Measurements from ENCODE around the gene APBB2. TPM values are rescaled to one million over a fixed set of nuclear protein-coding genes. Genes with fewer than 3 reads are reported as not detected.

APBB2 gene
- total and polyA plus RNA-seq, 9 donors: 27.3 to 50.6 (median 36.8) TPM

DNA sequence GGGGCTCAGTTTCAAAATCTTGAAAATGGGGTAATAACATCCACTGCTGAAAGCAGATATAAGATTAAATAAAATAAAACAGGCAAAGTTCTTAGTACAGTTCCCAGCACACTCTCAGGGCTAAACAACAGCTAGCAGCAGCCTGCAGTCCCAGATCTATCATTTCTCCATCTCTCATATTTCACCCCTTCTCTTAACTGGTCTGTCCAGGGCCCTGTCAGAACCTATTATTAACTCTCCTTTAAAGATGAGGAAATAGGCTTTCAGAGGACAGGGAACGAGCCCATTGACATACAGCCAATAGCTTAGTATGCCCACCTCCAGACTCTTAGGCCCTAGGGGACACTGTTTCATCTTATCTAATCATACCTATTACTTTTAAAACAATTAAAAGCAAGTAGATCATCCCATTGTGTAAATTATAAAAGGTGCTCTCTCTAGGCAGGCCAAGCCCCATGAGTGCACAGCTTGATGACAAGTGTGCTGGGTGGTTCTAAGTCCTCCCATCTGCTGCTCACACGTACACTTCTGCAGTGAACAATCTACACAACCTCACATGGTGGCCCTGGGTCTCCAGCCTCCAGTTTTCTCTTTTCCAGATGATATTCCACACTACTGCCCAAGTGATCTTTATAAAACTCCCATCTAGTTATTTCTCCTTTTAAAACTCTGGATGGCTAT lies 119.0 kb downstream of the APBB2 start:
- H3K9me3 ChIP-seq (replicated peaks; ENCODE audit: control insufficient read depth, low read depth, low read length): no peaks in the 10 kb centered on the region
- H3K4me3 ChIP-seq (ENCODE audit: low read length): no peak overlapping the region
- no peaks in the 10 kb centered on the region for H3K36me3 ChIP-seq (ENCODE audit: control insufficient read depth, insufficient read depth, low read length)
- WGBS (ENCODE audit: insufficient coverage): 83% methylated on average over 1 of the region's 2 CpGs
- DNase-seq: no peak
- no peaks in the 10 kb centered on the region for H3K27me3 ChIP-seq (ENCODE audit: control insufficient read depth, insufficient read depth, low read length)
- H3K4me1 ChIP-seq (ENCODE audit: control insufficient read depth, insufficient read depth, low read length): peaks cover 3% of the 10 kb centered on the region
- H3K27ac ChIP-seq (ENCODE audit: low read length): no peak overlapping the region

DNA sequence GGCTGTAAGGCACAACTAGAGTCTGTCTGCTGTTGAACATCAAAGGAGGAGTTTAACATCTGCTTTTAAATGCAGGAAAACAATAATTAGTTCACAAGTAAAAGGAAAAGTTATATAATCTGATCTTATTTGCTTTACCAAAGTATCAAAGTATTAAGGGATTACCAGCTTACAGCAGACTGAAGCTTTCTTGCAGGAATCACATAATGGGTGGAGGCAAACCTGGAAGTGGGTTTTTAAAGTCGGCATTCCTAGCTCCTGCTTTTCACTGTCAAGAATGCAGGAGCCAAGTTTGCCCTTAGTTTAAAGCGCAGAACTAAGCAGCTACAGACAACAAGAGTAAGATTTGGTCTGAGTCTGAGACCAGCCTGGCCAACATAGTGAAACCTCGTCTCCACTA lies 122.2 kb downstream of the APBB2 start:
- no peak overlapping the region for H3K4me3 ChIP-seq (ENCODE audit: low read length)
- H3K4me1 ChIP-seq (ENCODE audit: control insufficient read depth, insufficient read depth, low read length): peaks cover 3% of the 10 kb centered on the region
- no peaks in the 10 kb centered on the region for H3K36me3 ChIP-seq (ENCODE audit: control insufficient read depth, insufficient read depth, low read length)
- no peak overlapping the region for H3K27ac ChIP-seq (ENCODE audit: low read length)
- no peaks in the 10 kb centered on the region for H3K27me3 ChIP-seq (ENCODE audit: control insufficient read depth, insufficient read depth, low read length)
- WGBS (ENCODE audit: insufficient coverage): 80% methylated on average over 3 of the region's 3 CpGs
- peaks cover 2% of the 10 kb centered on the region for H3K9me3 ChIP-seq (replicated peaks; ENCODE audit: control insufficient read depth, low read depth, low read length)
- no peak for DNase-seq

DNA sequence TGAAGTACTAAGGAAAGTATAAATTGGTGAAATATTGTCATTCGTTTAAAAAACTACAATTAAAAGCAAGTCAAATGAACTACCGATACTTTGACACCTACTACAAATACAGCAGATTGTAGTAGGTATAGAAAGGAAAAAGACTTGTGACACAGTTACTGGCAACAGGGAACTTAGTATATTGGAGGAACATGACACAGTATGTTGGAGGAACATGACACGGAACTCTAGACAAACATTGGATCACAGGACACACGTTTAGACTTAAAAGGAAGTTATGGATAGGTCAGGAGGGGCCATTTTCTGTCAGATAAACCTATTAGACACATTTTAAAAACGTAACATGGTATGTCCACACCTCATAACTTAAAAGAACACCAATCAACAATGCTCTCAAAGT lies 132.5 kb downstream of the APBB2 start:
- no CpG with 5 or more reads among the region's 5 CpGs for WGBS (ENCODE audit: insufficient coverage)
- H3K4me3 ChIP-seq (ENCODE audit: low read length): no peak overlapping the region
- H3K9me3 ChIP-seq (replicated peaks; ENCODE audit: control insufficient read depth, low read depth, low read length): peaks cover 6% of the 10 kb centered on the region
- H3K4me1 ChIP-seq (ENCODE audit: control insufficient read depth, insufficient read depth, low read length): no peaks in the 10 kb centered on the region
- H3K36me3 ChIP-seq (ENCODE audit: control insufficient read depth, insufficient read depth, low read length): no peaks in the 10 kb centered on the region
- DNase-seq: no peak
- no peak overlapping the region for H3K27ac ChIP-seq (ENCODE audit: low read length)
- H3K27me3 ChIP-seq (ENCODE audit: control insufficient read depth, insufficient read depth, low read length): no peaks in the 10 kb centered on the region

DNA sequence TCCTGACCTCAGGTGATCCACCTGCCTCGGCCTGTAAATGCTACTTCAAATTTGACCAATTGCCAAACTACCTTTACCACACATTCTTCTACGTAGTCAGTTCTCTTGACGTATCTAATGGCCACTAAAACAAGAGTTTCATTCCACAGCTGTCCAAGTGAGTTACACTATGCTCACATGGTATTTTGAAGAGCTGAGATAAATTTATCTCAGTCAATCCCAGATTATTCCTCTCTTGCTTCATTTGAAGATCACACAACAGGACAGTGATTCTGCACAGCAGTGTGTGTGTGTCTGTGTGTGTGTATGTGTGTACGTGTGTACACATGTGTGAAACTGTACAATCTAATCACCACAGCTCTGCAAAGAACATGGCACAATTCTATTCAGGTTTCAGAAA lies 133.4 kb downstream of the APBB2 start:
- no peak overlapping the region for H3K27ac ChIP-seq (ENCODE audit: low read length)
- H3K9me3 ChIP-seq (replicated peaks; ENCODE audit: control insufficient read depth, low read depth, low read length): peaks cover under 1% of the 10 kb centered on the region
- no peaks in the 10 kb centered on the region for H3K36me3 ChIP-seq (ENCODE audit: control insufficient read depth, insufficient read depth, low read length)
- no peak overlapping the region for H3K4me3 ChIP-seq (ENCODE audit: low read length)
- DNase-seq: no peak
- no peaks in the 10 kb centered on the region for H3K4me1 ChIP-seq (ENCODE audit: control insufficient read depth, insufficient read depth, low read length)
- no peaks in the 10 kb centered on the region for H3K27me3 ChIP-seq (ENCODE audit: control insufficient read depth, insufficient read depth, low read length)
- WGBS (ENCODE audit: insufficient coverage): 83% methylated on average over 1 of the region's 4 CpGs

DNA sequence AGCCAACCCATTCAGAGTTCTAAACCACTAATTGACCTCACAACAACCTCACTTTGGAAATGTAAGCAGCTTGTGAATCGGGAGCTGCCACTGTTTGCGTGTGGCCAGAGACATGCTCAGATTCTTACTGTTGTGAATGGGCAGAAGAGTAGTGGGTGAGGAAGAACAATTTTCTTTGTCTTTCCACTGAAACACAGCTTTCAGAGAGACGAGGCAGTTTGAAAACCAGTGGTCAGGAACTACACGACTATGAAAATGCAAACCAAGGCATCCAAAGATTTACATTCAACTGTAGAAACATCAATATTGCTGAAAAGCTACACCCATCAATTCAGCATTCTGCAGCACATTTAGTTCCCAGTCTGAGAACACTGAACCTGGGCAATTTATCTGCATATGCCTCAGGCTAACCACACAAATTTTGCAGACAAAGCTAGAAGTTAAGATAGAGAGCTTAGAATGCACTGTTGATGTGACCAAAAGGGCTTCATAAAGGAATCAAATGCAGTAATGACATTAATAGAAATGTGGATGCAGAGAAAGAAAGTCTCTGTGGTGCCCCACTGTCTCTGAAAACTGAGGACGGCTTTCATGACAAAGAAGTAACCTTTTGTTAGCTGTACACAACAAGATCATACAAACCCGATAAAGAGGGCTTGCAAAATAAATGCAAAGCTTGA lies 134.3 kb downstream of the APBB2 start:
- Histone ChIP-seq H3K4me1 (ENCODE audit: control insufficient read depth, insufficient read depth, low read length) (no peaks in the 10 kb centered on the region), H3K9me3 (replicated peaks; ENCODE audit: control insufficient read depth, low read depth, low read length) (no peaks in the 10 kb centered on the region), H3K4me3 (ENCODE audit: low read length) (no peak overlapping the region), H3K36me3 (ENCODE audit: control insufficient read depth, insufficient read depth, low read length) (no peaks in the 10 kb centered on the region), H3K27me3 (ENCODE audit: control insufficient read depth, insufficient read depth, low read length) (no peaks in the 10 kb centered on the region), H3K27ac (ENCODE audit: low read length) (no peak overlapping the region)
- DNase-seq: no peak
- WGBS (ENCODE audit: insufficient coverage): 67% methylated on average over 4 of the region's 6 CpGs

DNA sequence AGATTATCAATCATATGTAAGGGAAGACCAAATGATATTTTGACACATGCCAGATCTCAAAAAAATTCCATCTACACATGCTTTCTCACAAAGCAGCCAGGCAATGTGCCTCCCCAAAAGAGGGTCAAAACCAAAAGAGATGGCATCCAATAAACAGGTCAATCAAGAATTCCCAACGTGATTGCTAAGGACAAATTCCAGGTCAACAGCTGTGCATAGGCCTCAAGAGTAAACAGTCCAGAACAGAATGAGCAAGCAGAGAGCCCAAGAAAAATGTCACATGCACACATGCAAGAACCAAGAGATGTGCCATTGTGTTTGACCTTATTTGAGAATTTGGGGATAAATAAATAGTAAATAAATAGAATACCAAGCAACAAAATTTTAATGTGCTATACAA lies 136.7 kb downstream of the APBB2 start:
- peak; percentile 28 for DNase-seq
- H3K4me3 ChIP-seq (ENCODE audit: low read length): no peak overlapping the region
- no peaks in the 10 kb centered on the region for H3K27me3 ChIP-seq (ENCODE audit: control insufficient read depth, insufficient read depth, low read length)
- no peaks in the 10 kb centered on the region for H3K36me3 ChIP-seq (ENCODE audit: control insufficient read depth, insufficient read depth, low read length)
- no peaks in the 10 kb centered on the region for H3K9me3 ChIP-seq (replicated peaks; ENCODE audit: control insufficient read depth, low read depth, low read length)
- no peak overlapping the region for H3K27ac ChIP-seq (ENCODE audit: low read length)
- no peaks in the 10 kb centered on the region for H3K4me1 ChIP-seq (ENCODE audit: control insufficient read depth, insufficient read depth, low read length)
- WGBS (ENCODE audit: insufficient coverage): no CpG with 5 or more reads among the region's 1 CpG

DNA sequence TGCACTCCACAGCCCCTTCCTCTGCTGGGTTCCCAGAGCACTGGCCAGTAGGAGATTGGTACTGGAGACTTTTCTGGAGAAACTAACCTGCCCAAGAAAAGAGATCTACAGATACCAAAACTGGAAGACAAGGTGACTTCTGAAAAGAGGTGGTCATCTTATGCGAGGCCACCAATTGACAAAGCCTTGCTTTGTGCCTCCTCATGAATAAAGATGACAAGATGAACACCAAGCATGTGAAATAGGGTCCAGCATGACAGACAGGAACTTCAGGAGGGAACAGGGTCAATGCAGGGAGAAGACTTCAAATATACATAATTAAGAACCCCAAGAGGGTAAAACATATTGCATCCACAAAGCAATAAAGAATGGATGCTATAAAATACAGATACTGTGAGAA lies 137.9 kb downstream of the APBB2 start:
- DNase-seq: no peak
- H3K27me3 ChIP-seq (ENCODE audit: control insufficient read depth, insufficient read depth, low read length): no peaks in the 10 kb centered on the region
- H3K36me3 ChIP-seq (ENCODE audit: control insufficient read depth, insufficient read depth, low read length): no peaks in the 10 kb centered on the region
- no peaks in the 10 kb centered on the region for H3K9me3 ChIP-seq (replicated peaks; ENCODE audit: control insufficient read depth, low read depth, low read length)
- H3K4me3 ChIP-seq (ENCODE audit: low read length): no peak overlapping the region
- peaks cover 2% of the 10 kb centered on the region for H3K4me1 ChIP-seq (ENCODE audit: control insufficient read depth, insufficient read depth, low read length)
- no peak overlapping the region for H3K27ac ChIP-seq (ENCODE audit: low read length)
- no CpG with 5 or more reads among the region's 1 CpG for WGBS (ENCODE audit: insufficient coverage)

DNA sequence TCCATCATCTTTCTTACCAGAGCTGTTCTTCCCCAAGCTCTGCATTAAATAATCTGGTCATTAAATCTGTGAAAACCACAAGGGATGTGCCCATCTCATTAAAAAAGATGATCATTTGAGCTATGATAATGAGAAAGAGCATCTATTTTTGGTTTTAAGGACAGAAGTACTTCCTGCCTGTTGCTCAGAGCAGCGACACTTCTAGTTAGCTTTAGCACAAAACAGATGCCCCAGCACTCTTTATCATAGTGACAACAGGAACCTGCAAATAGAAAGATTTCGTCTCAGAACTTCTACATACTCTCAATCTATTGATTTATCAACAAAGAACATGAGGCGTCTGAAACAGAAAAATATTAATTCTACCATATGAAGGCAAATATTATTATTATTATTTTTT lies 140.1 kb downstream of the APBB2 start:
- H3K27ac ChIP-seq (ENCODE audit: low read length): no peak overlapping the region
- H3K27me3 ChIP-seq (ENCODE audit: control insufficient read depth, insufficient read depth, low read length): no peaks in the 10 kb centered on the region
- H3K9me3 ChIP-seq (replicated peaks; ENCODE audit: control insufficient read depth, low read depth, low read length): no peaks in the 10 kb centered on the region
- peaks cover 2% of the 10 kb centered on the region for H3K4me1 ChIP-seq (ENCODE audit: control insufficient read depth, insufficient read depth, low read length)
- no peak overlapping the region for H3K4me3 ChIP-seq (ENCODE audit: low read length)
- WGBS (ENCODE audit: insufficient coverage): 57% methylated on average over 1 of the region's 3 CpGs
- H3K36me3 ChIP-seq (ENCODE audit: control insufficient read depth, insufficient read depth, low read length): no peaks in the 10 kb centered on the region
- DNase-seq: no peak

DNA sequence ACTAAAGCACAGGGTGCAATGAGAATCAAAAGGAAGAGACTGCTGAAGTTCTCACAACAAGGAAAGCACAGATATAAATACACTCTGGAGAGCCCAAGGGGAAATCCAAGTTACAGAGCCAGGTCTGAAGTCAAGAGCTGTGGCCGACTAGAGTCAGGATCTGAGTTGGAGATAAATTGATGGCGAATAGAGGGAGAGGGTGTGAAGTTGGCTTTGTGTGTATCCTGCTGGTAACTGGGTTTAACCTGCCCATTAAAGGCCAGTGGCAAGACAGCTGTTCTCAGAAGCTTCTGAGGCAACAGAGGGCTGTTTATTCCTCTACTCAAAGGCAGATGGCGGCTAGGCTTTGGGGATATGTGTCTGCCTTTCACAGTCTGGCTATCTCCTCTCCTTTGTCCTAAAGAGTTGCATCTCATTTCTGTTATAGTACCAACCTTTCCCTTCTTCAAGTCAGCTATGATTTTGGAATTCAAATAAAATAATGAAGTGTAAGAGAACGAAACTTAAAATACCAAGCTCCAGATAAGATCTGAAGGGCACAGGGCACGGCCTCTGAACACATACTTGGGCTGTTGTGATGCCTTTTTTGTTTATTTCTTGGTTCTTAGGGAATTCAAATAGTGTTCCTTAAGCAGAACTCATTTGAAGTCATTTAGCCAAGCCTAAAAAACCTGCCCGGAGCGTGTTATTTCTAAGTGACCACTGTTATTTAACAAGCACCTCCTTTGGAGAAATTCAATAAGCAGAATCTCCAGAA lies 142.1 kb downstream of the APBB2 start:
- Histone ChIP-seq H3K4me1 (ENCODE audit: control insufficient read depth, insufficient read depth, low read length) (peaks cover 2% of the 10 kb centered on the region), H3K27ac (ENCODE audit: low read length) (no peak overlapping the region), H3K9me3 (replicated peaks; ENCODE audit: control insufficient read depth, low read depth, low read length) (no peaks in the 10 kb centered on the region), H3K4me3 (ENCODE audit: low read length) (no peak overlapping the region), H3K27me3 (ENCODE audit: control insufficient read depth, insufficient read depth, low read length) (no peaks in the 10 kb centered on the region), H3K36me3 (ENCODE audit: control insufficient read depth, insufficient read depth, low read length) (no peaks in the 10 kb centered on the region)
- WGBS (ENCODE audit: insufficient coverage): 42% methylated on average over 2 of the region's 7 CpGs
- peak; percentile 49 for DNase-seq

DNA sequence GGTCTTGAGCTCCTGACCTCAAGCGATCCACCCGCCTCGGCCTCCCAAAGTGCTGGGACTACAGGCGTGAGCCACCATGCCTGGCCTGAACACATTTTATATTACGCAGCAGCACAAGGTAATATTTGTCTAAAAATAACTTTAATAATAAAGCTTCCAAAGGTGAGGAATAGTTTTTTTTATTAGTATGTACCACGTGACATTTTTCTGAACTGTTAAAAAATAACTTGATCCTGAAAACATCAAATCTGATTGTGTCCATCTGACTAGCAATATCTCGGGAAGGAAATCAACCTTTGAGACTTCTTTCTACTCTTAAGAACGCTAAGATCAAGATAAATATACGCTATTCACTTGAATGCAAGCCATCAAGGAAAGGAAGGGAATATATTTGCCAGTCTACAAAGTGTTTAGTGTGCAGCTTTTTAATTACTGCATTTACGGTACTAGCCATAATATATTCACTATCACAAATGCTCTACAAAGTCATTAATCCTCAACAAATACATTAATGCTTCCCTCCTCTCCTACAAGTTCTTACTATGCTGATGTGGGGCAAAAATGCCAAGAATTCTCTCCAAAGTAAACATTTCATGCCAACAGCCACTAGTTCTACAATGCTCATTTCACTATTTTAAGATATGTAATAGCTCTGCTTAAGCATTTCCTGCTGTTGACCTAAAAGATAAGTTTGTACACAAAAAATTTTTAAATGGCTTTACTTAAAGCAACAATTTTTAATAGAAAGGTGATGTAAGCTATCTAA lies 143.6 kb downstream of the APBB2 start:
- no peak for DNase-seq
- no CpG with 5 or more reads among the region's 10 CpGs for WGBS (ENCODE audit: insufficient coverage)
- H3K27ac ChIP-seq (ENCODE audit: low read length): no peak overlapping the region
- peaks cover 2% of the 10 kb centered on the region for H3K4me1 ChIP-seq (ENCODE audit: control insufficient read depth, insufficient read depth, low read length)
- H3K4me3 ChIP-seq (ENCODE audit: low read length): no peak overlapping the region
- H3K27me3 ChIP-seq (ENCODE audit: control insufficient read depth, insufficient read depth, low read length): no peaks in the 10 kb centered on the region
- no peaks in the 10 kb centered on the region for H3K36me3 ChIP-seq (ENCODE audit: control insufficient read depth, insufficient read depth, low read length)
- H3K9me3 ChIP-seq (replicated peaks; ENCODE audit: control insufficient read depth, low read depth, low read length): no peaks in the 10 kb centered on the region

All from muscle of leg (tissue), 11 donors.